GM18511 (cell line): Measurements from ENCODE around the gene TNIK.

Source experiments
- ATAC-seq: cut with Tn5 transposase; IDR thresholded peaks from one replicate; pipeline ENCODE4 v1.9.1; 2021; ENCODE audit warnings: mild to moderate bottlenecking, moderate library complexity; ENCODE audit not compliant: unreplicated experiment

TNIK gene

GRCh38 chr3:171018156-171018935 is 441.9 kb downstream of the TNIK start:
- ATAC-seq, result no peak

- ATAC-seq, result no peak
Observed at GRCh38 chr3:171013822-171014748, 446.1 kb downstream of the TNIK start.

GRCh38 chr3:171011873-171012336 is 448.3 kb downstream of the TNIK start:
- no peak for ATAC-seq
